ENCODE results near the gene ATP13A3. TPM values are rescaled to one million over a fixed set of nuclear protein-coding genes. Genes with fewer than 3 reads are reported as not detected.

Gene ATP13A3
- total and polyA plus RNA-seq, 10 of the 15 experiments (the other 5 are each of a cell fraction or from before 2014, with no cell fraction given): 14.0 to 108 (median 69.5) TPM

DNA sequence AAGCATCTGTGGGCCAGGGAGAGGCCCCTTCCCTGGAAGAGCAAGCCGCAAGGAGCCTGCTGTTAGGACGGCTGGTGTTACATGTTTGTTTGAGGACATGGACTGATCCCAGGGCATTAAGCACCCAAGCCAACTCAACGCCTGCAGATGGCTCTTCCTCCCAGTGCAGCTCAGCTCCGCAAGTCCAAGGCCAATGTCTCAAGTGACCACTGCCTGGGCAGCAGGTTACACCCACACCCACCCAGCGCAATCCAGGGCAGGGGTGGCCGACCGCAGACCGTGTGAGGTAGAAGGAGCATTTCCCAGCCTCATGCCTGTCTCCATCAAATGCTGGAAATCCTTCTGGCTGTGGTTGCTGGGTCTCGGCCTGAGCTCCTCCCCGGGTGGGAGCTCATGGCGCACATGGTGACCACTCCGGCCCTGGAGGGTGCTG, 102.2 kb downstream of the ATP13A3 start (continued):
- TF ChIP-seq CBX3 (IDR thresholded peaks at IDR 0.05; ENCODE audit: borderline replicate concordance, low read depth): no peak
- TF ChIP-seq KLF5 (IDR thresholded peaks at IDR 0.05; ENCODE audit: partially characterized antibody): no peak
- TF ChIP-seq SREBF1 (IDR thresholded peaks at IDR 0.05; ENCODE audit: low read length): no peak
- TF ChIP-seq, protein P1, sequence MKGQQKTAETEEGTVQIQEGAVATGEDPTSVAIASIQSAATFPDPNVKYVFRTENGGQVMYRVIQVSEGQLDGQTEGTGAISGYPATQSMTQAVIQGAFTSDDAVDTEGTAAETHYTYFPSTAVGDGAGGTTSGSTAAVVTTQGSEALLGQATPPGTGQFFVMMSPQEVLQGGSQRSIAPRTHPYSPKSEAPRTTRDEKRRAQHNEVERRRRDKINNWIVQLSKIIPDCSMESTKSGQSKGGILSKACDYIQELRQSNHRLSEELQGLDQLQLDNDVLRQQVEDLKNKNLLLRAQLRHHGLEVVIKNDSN (IDR thresholded peaks at IDR 0.05; ENCODE audit: borderline replicate concordance, extremely low read length, insufficient read depth, low read depth, low read length): no peak
- TF ChIP-seq IKZF1 (conservative IDR thresholded peaks at IDR 0.05): no peak
- TF ChIP-seq SMAD1 (IDR thresholded peaks at IDR 0.05; ENCODE audit: low read depth, partially characterized antibody): no peak
- no peak for TF ChIP-seq FOXK2 (IDR thresholded peaks at IDR 0.05)
- no peak for TF ChIP-seq EGR1 (IDR thresholded peaks at IDR 0.05; ENCODE audit: borderline replicate concordance in 1 of 2, low read depth in 2 of 2, low read length in 2 of 2)
- no peak for TF ChIP-seq NRF1 (conservative IDR thresholded peaks at IDR 0.05; ENCODE audit: low read depth, low read length)

DNA sequence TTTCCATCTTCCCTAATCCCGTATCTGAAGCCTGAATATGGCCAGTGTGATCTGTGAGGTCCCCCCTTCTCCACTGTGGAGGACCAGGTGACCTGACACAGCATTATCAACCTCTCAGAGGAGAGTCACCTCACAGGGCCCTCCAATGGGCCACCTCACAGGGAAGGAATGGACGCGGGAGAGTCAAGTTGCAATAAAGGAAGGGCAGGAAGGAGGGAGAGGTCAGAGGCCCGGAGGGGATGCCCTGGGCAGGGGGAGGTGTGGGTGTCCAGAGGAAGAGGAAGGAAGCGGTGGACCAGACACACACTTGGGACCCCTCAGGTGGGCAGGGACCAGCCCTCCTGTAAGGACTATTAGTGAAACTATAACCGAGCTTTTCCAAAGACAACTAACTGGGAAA, 102.6 kb downstream of the ATP13A3 start:
- SMC1A ChIA-PET (ENCODE audit: uncharacterized antibody, unreplicated experiment): no interaction called here
- intact Hi-C loops (cut with micrococcal nuclease; ENCODE audit: unreplicated experiment): no loop called here
- BruUV-seq (replicated peaks): no TSS peak
- TF ChIP-seq MYC (IDR thresholded peaks at IDR 0.05; ENCODE audit: insufficient read depth, insufficient read length, insufficient replicate concordance, low read length, severe bottlenecking) (no peak), CREB1 (IDR thresholded peaks at IDR 0.05; ENCODE audit: low read depth) (no peak), ZNF274 (IDR thresholded peaks at IDR 0.05; ENCODE audit: insufficient read depth, insufficient read length) (no peak), HDAC6 (IDR thresholded peaks at IDR 0.05; ENCODE audit: unreplicated experiment) (no peak), ASH2L (IDR thresholded peaks at IDR 0.05; ENCODE audit: borderline replicate concordance, low read depth) (no peak), POLR2AphosphoS5 (IDR thresholded peaks at IDR 0.05; ENCODE audit: low read length) (no peak), CBFB (IDR thresholded peaks at IDR 0.05; ENCODE audit: low read depth) (no peak), CHD4 (IDR thresholded peaks at IDR 0.05) (no peak)
- TF ChIP-seq, protein P2, sequence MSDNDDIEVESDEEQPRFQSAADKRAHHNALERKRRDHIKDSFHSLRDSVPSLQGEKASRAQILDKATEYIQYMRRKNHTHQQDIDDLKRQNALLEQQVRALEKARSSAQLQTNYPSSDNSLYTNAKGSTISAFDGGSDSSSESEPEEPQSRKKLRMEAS (IDR thresholded peaks at IDR 0.05; ENCODE audit: low read depth, low read length): no peak
- TF ChIP-seq, protein P3, sequence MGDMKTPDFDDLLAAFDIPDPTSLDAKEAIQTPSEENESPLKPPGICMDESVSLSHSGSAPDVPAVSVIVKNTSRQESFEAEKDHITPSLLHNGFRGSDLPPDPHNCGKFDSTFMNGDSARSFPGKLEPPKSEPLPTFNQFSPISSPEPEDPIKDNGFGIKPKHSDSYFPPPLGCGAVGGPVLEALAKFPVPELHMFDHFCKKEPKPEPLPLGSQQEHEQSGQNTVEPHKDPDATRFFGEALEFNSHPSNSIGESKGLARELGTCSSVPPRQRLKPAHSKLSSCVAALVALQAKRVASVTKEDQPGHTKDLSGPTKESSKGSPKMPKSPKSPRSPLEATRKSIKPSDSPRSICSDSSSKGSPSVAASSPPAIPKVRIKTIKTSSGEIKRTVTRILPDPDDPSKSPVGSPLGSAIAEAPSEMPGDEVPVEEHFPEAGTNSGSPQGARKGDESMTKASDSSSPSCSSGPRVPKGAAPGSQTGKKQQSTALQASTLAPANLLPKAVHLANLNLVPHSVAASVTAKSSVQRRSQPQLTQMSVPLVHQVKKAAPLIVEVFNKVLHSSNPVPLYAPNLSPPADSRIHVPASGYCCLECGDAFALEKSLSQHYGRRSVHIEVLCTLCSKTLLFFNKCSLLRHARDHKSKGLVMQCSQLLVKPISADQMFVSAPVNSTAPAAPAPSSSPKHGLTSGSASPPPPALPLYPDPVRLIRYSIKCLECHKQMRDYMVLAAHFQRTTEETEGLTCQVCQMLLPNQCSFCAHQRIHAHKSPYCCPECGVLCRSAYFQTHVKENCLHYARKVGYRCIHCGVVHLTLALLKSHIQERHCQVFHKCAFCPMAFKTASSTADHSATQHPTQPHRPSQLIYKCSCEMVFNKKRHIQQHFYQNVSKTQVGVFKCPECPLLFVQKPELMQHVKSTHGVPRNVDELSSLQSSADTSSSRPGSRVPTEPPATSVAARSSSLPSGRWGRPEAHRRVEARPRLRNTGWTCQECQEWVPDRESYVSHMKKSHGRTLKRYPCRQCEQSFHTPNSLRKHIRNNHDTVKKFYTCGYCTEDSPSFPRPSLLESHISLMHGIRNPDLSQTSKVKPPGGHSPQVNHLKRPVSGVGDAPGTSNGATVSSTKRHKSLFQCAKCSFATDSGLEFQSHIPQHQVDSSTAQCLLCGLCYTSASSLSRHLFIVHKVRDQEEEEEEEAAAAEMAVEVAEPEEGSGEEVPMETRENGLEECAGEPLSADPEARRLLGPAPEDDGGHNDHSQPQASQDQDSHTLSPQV (IDR thresholded peaks at IDR 0.05): no peak

More for the DNA sequence above, 102.6 kb downstream of the ATP13A3 start:
- H3K4me3 ChIP-seq: no peak overlapping the region
- H3K36me3 ChIP-seq (ENCODE audit: control insufficient read depth in 2 of 2, insufficient read depth in 2 of 2, low read length in 1 of 2): no peaks in the 10 kb centered on the region
- ChIA-PET POLR2A (no interaction called here), RAD21 (ENCODE audit: unreplicated experiment) (no interaction called here), CTCF (no interaction called here)
- H2AFZ ChIP-seq (ENCODE audit: control insufficient read depth, low read depth, low read length): no peak overlapping the region
- H3K9ac ChIP-seq (ENCODE audit: control insufficient read depth, insufficient read depth, low read length): no peak overlapping the region
- ATAC-seq: no peak
- no peaks in the 10 kb centered on the region for H3K4me1 ChIP-seq (ENCODE audit: control insufficient read depth, insufficient read depth, low read length)
- in situ Hi-C loops (cut with MboI): no loop called here
- no peaks in the 10 kb centered on the region for H3K79me2 ChIP-seq (ENCODE audit: control insufficient read depth, insufficient read depth, low read length)
- DNase-seq (ENCODE audit: low read depth, low spot score): no peak
- H3K9me3 ChIP-seq (replicated peaks; ENCODE audit: control insufficient read depth, insufficient read depth, low read length): no peaks in the 10 kb centered on the region
- FAIRE-seq: no peak
- no peaks in the 10 kb centered on the region for H4K20me1 ChIP-seq (ENCODE audit: control insufficient read depth, insufficient read depth)
- no peaks in the 10 kb centered on the region; a peak in 2 of 4 replicates for H3K27me3 ChIP-seq (replicated peaks in 1 of 2; ENCODE audit: control insufficient read depth in 2 of 2, insufficient read depth in 2 of 2, low read length in 1 of 2)
- H3K27ac ChIP-seq (ENCODE audit: control insufficient read depth, insufficient read depth): no peak overlapping the region
- no peak overlapping the region for H3K4me2 ChIP-seq (ENCODE audit: control insufficient read depth, insufficient read depth)
- 43% methylated on average over 5 of the region's 6 CpGs for WGBS (ENCODE audit: insufficient coverage, insufficient replicate concordance, low lambda C conversion rate, missing lambda C conversion rate)
